Esophagus (tissue), 2 donors: ENCODE measurements around the gene SPATA19. TPM values are rescaled to one million over a fixed set of nuclear protein-coding genes. Genes with fewer than 3 reads are reported as not detected.

ENCODE experiments used
- H3K27ac ChIP-seq, 2 donors: one replicate each; pipeline ENCODE4 v1.5.1; 2013; ENCODE audit warnings: low read depth in 2 of 2, mild to moderate bottlenecking in 2 of 2, inconsistent platforms in 1 of 2, low read length in 1 of 2, moderate library complexity in 1 of 2
- H3K27me3 ChIP-seq, 2 donors: one replicate each; pipeline ENCODE4 v1.6.1; 2013; ENCODE audit warnings: low read length in 2 of 2, control low read depth in 1 of 2, mild to moderate bottlenecking in 1 of 2; ENCODE audit not compliant: insufficient read depth in 2 of 2, control insufficient read depth in 1 of 2
- H3K36me3 ChIP-seq, 2 donors: one replicate each; pipeline ENCODE4 v1.6.1; 2013; ENCODE audit warnings: low read length in 1 of 2; ENCODE audit not compliant: control insufficient read depth in 2 of 2, insufficient read depth in 2 of 2
- H3K4me1 ChIP-seq, 2 donors: one replicate each; pipeline ENCODE4 v1.6.1; 2013; ENCODE audit warnings: low read length in 1 of 2; ENCODE audit not compliant: control insufficient read depth in 2 of 2, insufficient read depth in 2 of 2
- H3K4me3 ChIP-seq, 2 donors: one replicate each; pipeline ENCODE4 v1.5.1; 2013; ENCODE audit warnings: low read length in 2 of 2, mild to moderate bottlenecking in 2 of 2, low read depth in 1 of 2, moderate library complexity in 1 of 2
- H3K9me3 ChIP-seq, 2 donors: one replicate each; pipeline ENCODE4 v1.6.1; 2013; ENCODE audit warnings: mild to moderate bottlenecking in 2 of 2, low read depth in 1 of 2, low read length in 1 of 2, moderate library complexity in 1 of 2; ENCODE audit not compliant: control insufficient read depth in 2 of 2, insufficient read depth in 1 of 2
- WGBS, 2 donors: extraction: QIAGEN DNeasy Blood & Tissue Kit; methylation state at CpG; one replicate each; pipeline ENCODE4 v1.1.7; 2013; 5-methylcytosine and 5-hydroxymethylcytosine counted together
- polyA plus RNA-seq, 2 donors: library from polyadenylated mRNA; stranded (reverse); fragments of 200-250 nt; gene quantifications; one replicate each; pipeline ENCODE4 v1.2.3, GENCODE V29; 2013
- donor health status: healthy with polysubstance abuse.
- donor health status: Bipolar disorder and iron deficiency.

The SPATA19 gene
- polyA plus RNA-seq, 2 donors, result 0.08 TPM; not detected in 1

DNA sequence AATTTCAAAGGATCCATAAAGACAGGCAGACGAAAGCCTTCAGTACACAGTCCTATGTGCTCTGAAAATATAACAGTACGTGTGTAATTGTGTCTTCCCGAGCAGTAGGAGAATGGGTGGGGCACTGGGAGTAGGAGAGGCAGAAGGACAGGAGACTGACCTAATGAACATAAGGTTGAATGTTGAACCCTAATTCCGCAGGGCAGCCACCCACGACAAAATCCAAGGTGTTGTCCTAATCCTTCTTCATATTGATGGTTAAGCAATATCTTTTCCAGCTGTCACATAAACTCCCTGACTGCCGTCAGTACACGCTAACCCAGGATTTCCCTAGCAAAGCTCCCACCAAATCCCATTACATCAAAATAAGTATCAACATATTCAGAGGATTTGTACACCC, 34.5 kb downstream of the SPATA19 start:
- Histone ChIP-seq H3K9me3 (no peaks in the 10 kb centered on the region), H3K4me3 (no peak overlapping the region), H3K36me3 (no peaks in the 10 kb centered on the region), H3K27ac (no peak overlapping the region), H3K27me3 (peaks cover 0 to 4% of the 10 kb centered on the region in 2 donors), H3K4me1 (no peaks in the 10 kb centered on the region)
- WGBS, 2 donors, result 72 to 80% methylated on average over 7 of the region's 7 CpGs

DNA sequence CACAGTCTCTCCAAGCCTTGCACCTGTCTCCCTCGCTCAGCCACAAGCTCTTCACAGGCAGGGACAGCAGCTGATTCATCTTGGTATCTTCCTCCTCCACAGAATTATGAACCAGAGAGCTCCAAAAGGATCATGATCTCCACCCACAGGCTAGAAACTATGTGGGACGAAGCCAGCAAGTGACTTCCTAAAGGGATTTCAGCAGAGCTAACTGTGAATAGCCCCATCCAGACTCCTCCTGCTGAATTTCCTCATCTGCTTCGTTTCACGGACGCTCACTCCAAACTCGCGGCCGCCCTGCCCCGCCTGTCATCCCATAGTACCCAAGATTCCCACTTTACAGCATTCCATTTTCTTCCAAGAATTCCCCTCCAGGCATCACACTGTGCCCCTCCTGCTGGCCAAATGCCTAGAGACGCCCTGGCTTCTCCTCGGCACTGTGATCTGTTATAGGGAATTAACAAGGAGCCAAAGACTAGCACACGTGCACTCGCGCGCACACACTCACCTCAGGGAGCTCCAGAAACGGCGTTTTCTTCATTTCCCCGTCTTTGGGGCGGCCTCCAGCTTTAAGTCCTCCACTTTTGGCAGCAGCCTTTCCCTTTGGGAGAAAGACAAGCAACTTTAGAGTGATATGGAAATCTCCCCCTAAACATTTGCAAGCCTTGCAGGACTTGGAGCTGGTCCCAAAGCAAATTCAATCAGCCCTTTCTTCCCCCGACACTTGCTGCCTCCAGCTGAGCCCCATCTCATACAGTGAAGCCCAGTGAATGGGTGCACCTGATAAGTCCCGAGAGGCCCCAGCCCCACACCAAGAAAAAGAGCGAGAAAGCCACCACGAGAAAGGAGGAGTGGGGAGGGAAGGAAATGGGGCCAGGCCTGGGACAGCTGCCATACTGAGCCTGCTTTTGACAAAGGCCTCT, 35.5 kb downstream of the SPATA19 start:
- H3K27me3 ChIP-seq, result peaks cover 0 to 4% of the 10 kb centered on the region in 2 donors
- WGBS, 2 donors, result 16 to 31% methylated on average over 23 of the region's 23 CpGs
- no peaks in the 10 kb centered on the region for H3K4me1 ChIP-seq
- H3K36me3 ChIP-seq, result no peaks in the 10 kb centered on the region
- no peaks in the 10 kb centered on the region for H3K9me3 ChIP-seq
- no peak overlapping the region for H3K4me3 ChIP-seq
- H3K27ac ChIP-seq, result no peak overlapping the region

DNA sequence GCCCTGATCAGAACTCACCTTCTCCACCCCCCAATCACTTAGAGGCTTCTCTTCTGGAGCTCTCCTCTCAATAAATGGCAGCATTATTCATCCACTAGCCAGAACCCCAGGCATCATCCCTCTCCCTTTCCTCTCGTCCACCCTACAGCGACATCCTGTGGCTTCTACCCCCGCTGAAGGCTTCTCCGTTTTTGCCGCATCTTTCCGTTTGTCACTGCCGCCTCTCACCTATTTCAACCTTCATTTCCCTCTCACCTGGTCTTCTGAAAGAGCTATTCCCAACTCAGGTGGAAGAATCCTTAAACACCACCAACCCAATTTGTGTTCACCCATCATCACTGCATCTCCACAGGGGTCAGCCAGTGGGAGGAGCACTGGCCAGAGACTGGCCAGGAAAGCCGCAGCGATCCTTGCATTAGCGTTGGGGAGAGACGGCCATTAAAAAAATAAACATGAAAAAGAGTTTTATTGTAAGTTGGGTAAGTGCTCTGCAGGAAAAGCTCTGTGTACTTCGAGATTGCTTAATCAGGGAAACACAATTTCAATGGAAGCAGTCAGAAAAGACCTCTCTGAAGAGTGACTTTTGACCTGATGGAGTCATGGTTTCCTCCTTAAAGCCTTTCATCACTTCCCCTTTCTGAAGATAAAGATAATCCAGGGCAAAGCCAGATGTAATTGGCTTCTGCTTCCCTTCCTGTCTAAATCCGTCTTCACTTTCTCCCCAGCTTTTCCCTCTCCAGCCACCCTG, 36.7 kb downstream of the SPATA19 start:
- Histone ChIP-seq H3K27me3 (peaks cover 0 to 4% of the 10 kb centered on the region in 2 donors), H3K27ac (no peak overlapping the region), H3K36me3 (no peaks in the 10 kb centered on the region), H3K4me3 (no peak overlapping the region), H3K9me3 (no peaks in the 10 kb centered on the region), H3K4me1 (no peaks in the 10 kb centered on the region)
- WGBS, 2 donors, result 53 to 58% methylated on average over 13 of the region's 13 CpGs

DNA sequence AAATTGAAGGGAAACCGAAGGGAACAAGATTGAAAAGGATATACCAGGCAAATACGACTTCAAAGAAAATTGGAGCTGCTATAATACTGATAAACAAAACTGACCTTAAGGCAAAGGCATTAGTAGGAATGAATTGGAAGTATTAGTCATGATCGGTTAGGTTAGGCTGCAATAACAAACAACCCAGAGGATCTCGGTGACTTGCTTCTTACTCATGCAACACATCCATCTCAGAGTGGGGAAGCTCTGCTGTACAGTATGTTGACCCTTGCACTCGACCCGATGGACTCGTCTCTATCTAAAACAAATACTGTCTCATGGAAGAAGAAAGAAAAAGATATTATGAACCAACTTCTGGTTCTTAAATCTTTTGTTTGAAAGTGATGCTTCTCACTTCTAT, 42.3 kb downstream of the SPATA19 start:
- Histone ChIP-seq H3K36me3 (no peaks in the 10 kb centered on the region), H3K4me3 (no peak overlapping the region), H3K27me3 (no peaks in the 10 kb centered on the region), H3K27ac (no peak overlapping the region), H3K9me3 (no peaks in the 10 kb centered on the region), H3K4me1 (no peaks in the 10 kb centered on the region)
- WGBS, 2 donors, result 66 to 70% methylated on average over 7 of the region's 7 CpGs

DNA sequence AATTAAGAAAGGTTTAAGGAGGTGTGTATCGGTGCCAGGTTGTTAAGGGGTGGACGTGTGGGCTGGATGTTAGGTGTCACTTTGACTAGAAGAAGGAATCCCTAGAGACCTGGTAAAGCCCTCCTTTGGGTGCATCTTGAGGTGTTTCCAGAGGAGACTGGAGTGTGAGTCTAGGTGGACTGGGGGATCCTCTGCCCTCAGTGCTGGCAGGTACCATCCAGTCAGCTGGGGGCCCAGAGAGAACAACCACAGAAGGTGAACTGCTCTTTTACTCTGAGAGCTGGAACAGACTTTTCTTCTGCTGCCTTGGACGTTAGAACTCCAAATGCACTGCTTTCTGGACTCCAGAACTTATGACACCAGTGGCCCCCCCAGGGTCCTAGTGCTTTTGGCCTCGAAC, 44.0 kb downstream of the SPATA19 start:
- Histone ChIP-seq H3K9me3 (no peaks in the 10 kb centered on the region), H3K4me3 (no peak overlapping the region)
- WGBS, 2 donors, result 71 to 75% methylated on average over 4 of the region's 4 CpGs

DNA sequence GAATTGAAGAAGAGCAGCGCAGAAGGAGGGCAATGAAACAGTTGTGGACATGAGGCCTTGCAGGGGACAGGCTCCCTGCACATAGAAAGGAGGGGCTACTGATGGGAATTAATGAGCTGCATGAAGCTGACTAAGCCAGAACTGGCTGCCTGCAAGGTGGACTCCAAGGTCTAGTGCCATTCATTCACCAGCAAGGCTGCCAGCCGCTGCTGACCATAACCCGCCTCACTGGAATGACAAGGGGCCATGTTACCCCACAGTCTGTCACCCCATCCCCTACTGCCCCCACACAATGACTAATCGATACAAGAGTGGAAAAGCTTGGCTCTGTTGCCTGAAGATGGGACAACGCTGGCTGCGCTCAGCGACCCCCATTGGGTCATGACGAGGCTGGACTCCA, 44.6 kb downstream of the SPATA19 start:
- 92 to 93% methylated on average over 8 of the region's 8 CpGs for WGBS, 2 donors
- no peak overlapping the region for H3K4me3 ChIP-seq

More for the DNA sequence above, 44.0 kb downstream of the SPATA19 start:
- Histone ChIP-seq H3K27me3 (no peaks in the 10 kb centered on the region), H3K36me3 (no peaks in the 10 kb centered on the region), H3K4me1 (no peaks in the 10 kb centered on the region), H3K27ac (no peak overlapping the region)

DNA sequence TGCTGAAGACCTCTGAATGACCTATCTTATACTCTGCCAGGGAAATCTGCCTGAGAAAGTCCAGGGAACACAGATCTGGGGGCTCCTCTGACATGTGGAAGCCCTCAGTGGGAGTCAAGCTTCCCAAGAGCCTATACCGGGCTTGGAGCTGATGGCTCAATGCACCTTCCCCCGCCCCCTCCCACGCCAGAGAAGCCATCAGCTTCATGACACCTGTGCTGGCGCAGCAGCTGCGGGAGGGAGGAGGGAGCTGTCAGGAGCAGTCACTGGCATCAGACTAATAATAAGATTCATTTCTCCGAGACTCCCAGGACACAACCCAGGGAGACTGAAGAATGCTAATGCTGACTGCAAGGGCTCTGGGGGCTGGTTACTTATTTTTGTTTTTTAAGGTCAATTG, 47.8 kb downstream of the SPATA19 start:
- H3K36me3 ChIP-seq, result no peaks in the 10 kb centered on the region
- no peaks in the 10 kb centered on the region for H3K27me3 ChIP-seq
- H3K9me3 ChIP-seq, result peaks cover 0 to 5% of the 10 kb centered on the region in 2 donors
- WGBS, 2 donors, result 36 to 57% methylated on average over 6 of the region's 6 CpGs
- no peak overlapping the region for H3K27ac ChIP-seq
- H3K4me3 ChIP-seq, result no peak overlapping the region
- no peaks in the 10 kb centered on the region for H3K4me1 ChIP-seq

More for the DNA sequence above, 44.6 kb downstream of the SPATA19 start:
- Histone ChIP-seq H3K4me1 (no peaks in the 10 kb centered on the region), H3K36me3 (no peaks in the 10 kb centered on the region), H3K27me3 (no peaks in the 10 kb centered on the region), H3K27ac (no peak overlapping the region), H3K9me3 (no peaks in the 10 kb centered on the region)

DNA sequence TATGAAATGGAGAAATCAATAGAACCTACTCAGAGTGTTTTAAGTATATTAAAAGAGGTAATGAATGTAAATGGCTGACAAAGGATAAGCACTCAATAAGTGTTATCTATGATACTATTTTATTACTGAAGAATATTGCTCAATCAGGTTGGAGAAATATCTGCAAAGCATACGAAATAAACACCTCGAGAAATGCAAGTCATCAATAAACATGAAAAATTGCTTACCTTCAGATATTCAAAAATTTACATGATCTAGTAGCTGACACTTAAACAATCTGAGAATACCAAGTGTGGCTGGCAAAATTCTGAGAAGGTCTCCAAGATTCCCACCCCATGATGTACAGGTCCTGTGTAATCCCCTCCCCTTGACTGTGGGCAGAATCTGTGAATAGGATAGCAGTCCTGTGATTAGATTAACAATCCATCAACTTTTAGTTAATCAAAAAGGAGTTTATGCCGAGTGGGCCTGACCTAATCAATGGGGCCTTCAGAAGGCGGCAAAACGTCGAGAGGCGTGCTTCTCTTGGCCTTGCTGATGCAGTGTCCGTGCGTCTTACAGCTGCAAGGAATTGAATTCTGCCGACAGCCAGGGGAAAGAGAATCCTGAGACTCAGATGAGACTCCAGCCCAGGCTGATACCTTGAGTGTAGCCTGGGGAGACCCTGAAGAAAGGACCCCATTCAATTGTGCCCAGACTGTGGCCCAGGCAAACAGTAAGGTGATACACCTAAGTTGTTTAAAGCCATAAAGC, 49.1 kb downstream of the SPATA19 start:
- no peaks in the 10 kb centered on the region for H3K4me1 ChIP-seq
- H3K27me3 ChIP-seq, result no peaks in the 10 kb centered on the region
- no peaks in the 10 kb centered on the region for H3K36me3 ChIP-seq
- no peak overlapping the region for H3K4me3 ChIP-seq
- no peak overlapping the region for H3K27ac ChIP-seq
- peaks cover 0 to 5% of the 10 kb centered on the region in 2 donors for H3K9me3 ChIP-seq
- 88 to 91% methylated on average over 10 of the region's 10 CpGs for WGBS, 2 donors

DNA sequence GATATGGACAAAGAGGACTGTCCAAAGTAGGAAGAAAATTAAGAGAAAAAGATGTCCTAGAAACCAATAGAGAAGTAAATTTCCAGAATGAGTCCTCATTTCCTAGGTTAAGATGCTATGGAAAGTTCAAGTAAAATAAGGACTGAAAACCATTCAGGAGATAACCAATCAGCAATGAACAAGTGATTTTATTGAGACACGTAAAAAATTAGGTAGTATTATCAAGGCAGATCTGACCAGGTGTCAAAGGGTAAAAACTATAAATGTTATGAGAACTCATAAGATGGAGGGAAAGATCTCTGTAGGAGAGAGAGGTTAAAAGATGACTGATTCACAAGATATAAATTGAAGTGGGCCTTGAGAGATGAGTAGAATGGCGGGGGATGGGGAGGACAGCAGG, 50.2 kb downstream of the SPATA19 start:
- H3K4me3 ChIP-seq, result no peak overlapping the region
- WGBS, 2 donors, result 86 to 97% methylated on average over 2 of the region's 2 CpGs

More for the DNA sequence above, 50.2 kb downstream of the SPATA19 start:
- H3K4me1 ChIP-seq, result no peaks in the 10 kb centered on the region
- no peak overlapping the region for H3K27ac ChIP-seq
- H3K27me3 ChIP-seq, result no peaks in the 10 kb centered on the region
- H3K9me3 ChIP-seq, result peaks cover 0 to 5% of the 10 kb centered on the region in 2 donors
- no peaks in the 10 kb centered on the region for H3K36me3 ChIP-seq
